Transverse colon (tissue), 3 donors: ENCODE measurements around the gene PDZD2.
"Not testable (repeated sequence)": the region's sequence is repeated elsewhere in the genome, so short reads cannot be mapped to it uniquely, and the experiment has no call there.

Experiments used
- CTCF ChIP-seq, 5 experiments: fragments of 200-600 bp in 3 of 5; fragments of 450-650 bp in 2 of 5; sonication (generic) in 3 of 5; IDR thresholded peaks; 1 replicate in 2 of 5; 2 replicates in 3 of 5; pipeline ENCODE4 v1.5.1; 2016 to 2017; ENCODE audit warnings: antibody characterized with exemption in 5 of 5, inconsistent platforms in 3 of 5, mild to moderate bottlenecking in 2 of 5, moderate library complexity in 1 of 5
- POLR2A ChIP-seq: fragments of 450-650 bp; IDR thresholded peaks from one replicate; pipeline ENCODE4 v1.6.1; 2016; ENCODE audit warnings: antibody characterized with exemption, mild to moderate bottlenecking, moderate library complexity

- TF ChIP-seq CTCF (IDR thresholded peaks at IDR 0.05); POLR2A: not testable (repeated sequence)
Measured at GRCh38 chr5:32078855-32079254, 439.9 kb downstream of the PDZD2 start.
